Hepatic stellate cell (primary cell): ENCODE results near the gene EPB41L2.

ENCODE experiments used
- DNase-seq: peaks from one replicate; pipeline ENCODE4 v3.0.0; 2011; ENCODE audit warnings: low spot score

Gene EPB41L2

GRCh38 chr6:130796313-130796905, 266.6 kb downstream of the EPB41L2 start:
- DNase-seq = peak; percentile 66

- DNase-seq = no peak
Measured at GRCh38 chr6:130794738-130795137, 268.3 kb downstream of the EPB41L2 start.

- DNase-seq = no peak
Measured at GRCh38 chr6:130794010-130794697, 268.9 kb downstream of the EPB41L2 start.
